Measurements from ENCODE around the gene C6orf89. TPM values are rescaled to one million over a fixed set of nuclear protein-coding genes. Genes with fewer than 3 reads are reported as not detected.
A peak's percentile ranks its signal among the peaks of the same experiment; 100 is the strongest.

The C6orf89 gene
- total RNA-seq, 6 donors from 2014 or later = 22.0 to 60.8 (median 42.5) TPM

DNA sequence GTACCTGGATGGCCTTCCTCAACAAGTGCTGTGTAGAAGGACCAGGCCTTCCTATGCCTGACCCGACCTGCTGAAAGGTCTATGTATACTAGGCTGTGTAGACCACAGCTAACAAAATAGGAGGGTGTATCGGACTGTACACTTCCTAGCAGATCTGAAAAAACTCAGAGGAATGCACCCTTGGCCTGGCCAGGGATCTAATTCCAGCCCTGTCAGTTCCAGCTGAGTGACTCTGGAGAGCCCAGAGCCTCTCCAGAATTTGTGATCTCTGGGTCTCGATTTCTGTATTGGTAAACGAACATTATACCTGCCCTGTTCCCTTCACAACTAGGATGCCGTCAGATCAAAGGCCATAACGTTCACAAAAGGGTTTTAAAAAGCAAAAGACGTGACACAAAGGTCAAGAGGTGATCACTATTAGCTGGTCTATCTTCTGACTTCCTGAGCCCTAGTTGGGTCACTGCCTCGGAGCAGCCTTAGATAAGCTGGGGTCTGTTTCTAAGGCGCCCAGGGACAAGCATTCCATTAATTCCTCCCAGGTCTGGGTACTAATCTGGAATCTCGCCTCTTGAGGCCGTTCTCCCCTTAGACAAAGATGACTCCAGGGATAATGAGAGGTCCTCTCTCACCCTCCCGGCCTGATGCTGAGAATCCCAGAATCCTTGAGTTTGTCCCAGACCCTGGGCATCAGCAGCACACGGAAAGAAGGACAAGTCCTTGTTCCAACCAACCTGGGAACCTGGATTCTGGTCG, 86.3 kb downstream of the C6orf89 start:
- H3K9me3 ChIP-seq = no peaks in the 10 kb centered on the region
- ATAC-seq (ENCODE audit: low FRiP score in 2 of 2) (no peak), DNase-seq (no peak)
- WGBS, 2 donors = 64 to 73% methylated on average over 11 to 14 of the region's 14 CpGs
- H3K4me3 ChIP-seq = no peak overlapping the region
- H3K36me3 ChIP-seq = peaks cover 83 to 100% (median 97%) of the 10 kb centered on the region in 4 donors
- no peak for TF ChIP-seq POLR2AphosphoS5 (IDR thresholded peaks at IDR 0.05)
- H3K27me3 ChIP-seq = no peaks in the 10 kb centered on the region
- peaks cover 0 to 35% (median 6%) of the 10 kb centered on the region in 4 donors for H3K4me1 ChIP-seq
- peak overlapping the region in 3 of 4 donors; percentile 55 to 72 (median 67) for H3K27ac ChIP-seq

DNA sequence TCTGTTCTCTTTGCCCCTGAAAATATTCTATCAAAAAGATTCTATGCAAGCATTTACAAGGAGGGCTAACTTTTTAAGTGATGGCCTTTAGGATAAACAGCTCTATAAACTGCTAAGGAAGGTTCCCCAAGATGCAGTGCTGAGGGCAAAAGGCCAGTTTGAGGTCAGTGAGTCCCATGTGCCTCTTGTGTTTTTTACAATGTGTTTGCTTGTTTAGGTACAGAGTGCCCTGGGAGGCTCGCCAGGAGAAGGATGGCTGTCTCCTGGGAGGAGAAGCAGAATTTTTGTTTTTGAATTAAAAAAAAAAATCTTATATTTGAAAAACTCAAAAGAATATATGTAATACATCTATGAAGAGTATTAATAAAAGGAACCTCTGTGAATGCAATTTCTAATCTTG, 87.4 kb downstream of the C6orf89 start:
- no peak for DNase-seq
- no peak for ATAC-seq (ENCODE audit: low FRiP score in 2 of 2)

DNA sequence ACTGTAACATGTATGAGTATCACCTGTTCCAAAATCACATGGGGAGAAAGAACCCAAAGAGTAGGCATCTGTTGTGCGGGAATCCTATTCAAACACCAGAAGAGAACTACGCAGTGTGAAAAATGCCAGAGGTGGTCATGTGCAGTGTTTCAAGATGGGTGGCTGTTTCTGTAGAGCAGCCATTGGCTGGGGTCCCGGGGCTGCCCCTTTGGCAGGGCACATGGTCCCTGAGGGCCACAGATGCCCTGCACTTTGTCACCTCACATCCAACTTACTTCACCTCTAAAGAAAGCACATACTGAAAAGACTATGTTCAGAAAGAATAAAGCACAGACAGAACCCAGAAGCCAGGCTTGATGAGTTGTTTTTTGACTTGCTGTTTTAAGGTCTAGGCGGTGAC, 87.9 kb downstream of the C6orf89 start:
- ATAC-seq (ENCODE audit: low FRiP score in 2 of 2) (no peak), DNase-seq (no peak)
- H3K36me3 ChIP-seq = peaks cover 83 to 100% (median 99%) of the 10 kb centered on the region in 4 donors
- 74 to 97% methylated on average over 4 of the region's 4 CpGs for WGBS, 2 donors
- no peaks in the 10 kb centered on the region for H3K9me3 ChIP-seq
- peaks cover 0 to 23% (median 6%) of the 10 kb centered on the region in 4 donors for H3K4me1 ChIP-seq
- H3K27me3 ChIP-seq = no peaks in the 10 kb centered on the region
- TF ChIP-seq POLR2AphosphoS5 (IDR thresholded peaks at IDR 0.05) (no peak), EP300 (IDR thresholded peaks at IDR 0.05) (no peak), POLR2A (IDR thresholded peaks at IDR 0.05) (no peak)
- TF ChIP-seq, protein P1, sequence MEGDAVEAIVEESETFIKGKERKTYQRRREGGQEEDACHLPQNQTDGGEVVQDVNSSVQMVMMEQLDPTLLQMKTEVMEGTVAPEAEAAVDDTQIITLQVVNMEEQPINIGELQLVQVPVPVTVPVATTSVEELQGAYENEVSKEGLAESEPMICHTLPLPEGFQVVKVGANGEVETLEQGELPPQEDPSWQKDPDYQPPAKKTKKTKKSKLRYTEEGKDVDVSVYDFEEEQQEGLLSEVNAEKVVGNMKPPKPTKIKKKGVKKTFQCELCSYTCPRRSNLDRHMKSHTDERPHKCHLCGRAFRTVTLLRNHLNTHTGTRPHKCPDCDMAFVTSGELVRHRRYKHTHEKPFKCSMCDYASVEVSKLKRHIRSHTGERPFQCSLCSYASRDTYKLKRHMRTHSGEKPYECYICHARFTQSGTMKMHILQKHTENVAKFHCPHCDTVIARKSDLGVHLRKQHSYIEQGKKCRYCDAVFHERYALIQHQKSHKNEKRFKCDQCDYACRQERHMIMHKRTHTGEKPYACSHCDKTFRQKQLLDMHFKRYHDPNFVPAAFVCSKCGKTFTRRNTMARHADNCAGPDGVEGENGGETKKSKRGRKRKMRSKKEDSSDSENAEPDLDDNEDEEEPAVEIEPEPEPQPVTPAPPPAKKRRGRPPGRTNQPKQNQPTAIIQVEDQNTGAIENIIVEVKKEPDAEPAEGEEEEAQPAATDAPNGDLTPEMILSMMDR (IDR thresholded peaks at IDR 0.05) = no peak
- H3K4me3 ChIP-seq = no peak overlapping the region
- no peak overlapping the region for H3K27ac ChIP-seq

More for the DNA sequence above, 87.4 kb downstream of the C6orf89 start:
- Histone ChIP-seq H3K27ac (no peak overlapping the region), H3K9me3 (no peaks in the 10 kb centered on the region), H3K4me1 (peaks cover 0 to 28% (median 6%) of the 10 kb centered on the region in 4 donors), H3K27me3 (no peaks in the 10 kb centered on the region), H3K4me3 (no peak overlapping the region), H3K36me3 (peaks cover 85 to 100% (median 99%) of the 10 kb centered on the region in 4 donors)
- TF ChIP-seq, protein P1 (IDR thresholded peaks at IDR 0.05) = no peak
- TF ChIP-seq EP300 (IDR thresholded peaks at IDR 0.05) (no peak), POLR2AphosphoS5 (IDR thresholded peaks at IDR 0.05) (no peak), POLR2A (IDR thresholded peaks at IDR 0.05) (no peak)
- 87 to 89% methylated on average over 1 of the region's 1 CpG for WGBS, 2 donors

GRCh38 chr6:36975231-36976006, 89.7 kb downstream of the C6orf89 start:
- H3K4me1 ChIP-seq = peaks cover 4 to 22% (median 16%) of the 10 kb centered on the region in 4 donors

DNA sequence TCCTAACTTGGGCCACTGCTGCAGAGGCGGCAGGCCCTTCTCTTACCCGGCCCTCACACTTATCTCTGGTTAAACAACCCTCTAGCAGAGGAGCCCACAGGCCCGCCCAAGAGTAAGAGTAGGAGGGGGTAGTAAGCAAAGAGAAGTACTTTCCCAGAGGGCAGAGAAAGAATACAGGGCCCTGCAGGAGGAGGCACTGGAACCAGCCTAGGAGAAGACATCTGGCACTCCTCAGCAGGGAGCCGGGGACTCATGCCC, 90.2 kb downstream of the C6orf89 start:
- peak overlapping the region in 2 of 4 donors; percentile 18 to 20 for H3K27ac ChIP-seq
- peak in 1 of 2 donors; percentile 19 for ATAC-seq (ENCODE audit: low FRiP score in 2 of 2)
- H3K4me1 ChIP-seq = peaks cover 6 to 24% (median 18%) of the 10 kb centered on the region in 4 donors
- H3K36me3 ChIP-seq = peaks cover 62 to 88% (median 80%) of the 10 kb centered on the region in 4 donors
- 59 to 81% methylated on average over 4 of the region's 4 CpGs for WGBS, 2 donors
- DNase-seq = peak in 1 of 2 donors; percentile 40
- H3K9me3 ChIP-seq = no peaks in the 10 kb centered on the region
- H3K27me3 ChIP-seq = no peaks in the 10 kb centered on the region
- H3K4me3 ChIP-seq = no peak overlapping the region
- TF ChIP-seq POLR2AphosphoS5 (IDR thresholded peaks at IDR 0.05) = no peak
- TF ChIP-seq, protein P1 (IDR thresholded peaks at IDR 0.05) = no peak
- TF ChIP-seq POLR2A (IDR thresholded peaks at IDR 0.05) = no peak
- no peak for TF ChIP-seq EP300 (IDR thresholded peaks at IDR 0.05)

More at GRCh38 chr6:36975231-36976006, 89.7 kb downstream of the C6orf89 start:
- ATAC-seq (ENCODE audit: low FRiP score in 2 of 2) (peak; percentile 6 to 78), DNase-seq (no peak)
- no peaks in the 10 kb centered on the region for H3K9me3 ChIP-seq
- no peak overlapping the region for H3K4me3 ChIP-seq
- H3K27me3 ChIP-seq = no peaks in the 10 kb centered on the region
- peak overlapping the region in 1 of 4 donors; percentile 13 for H3K27ac ChIP-seq
- peaks cover 68 to 88% (median 83%) of the 10 kb centered on the region in 4 donors for H3K36me3 ChIP-seq
- 81 to 82% methylated on average over 5 to 7 of the region's 7 CpGs for whole genome bisulfite sequencing, 2 donors
- TF ChIP-seq, protein P1 (IDR thresholded peaks at IDR 0.05) = no peak
- TF ChIP-seq POLR2A (IDR thresholded peaks at IDR 0.05) (no peak), POLR2AphosphoS5 (IDR thresholded peaks at IDR 0.05) (no peak), EP300 (IDR thresholded peaks at IDR 0.05) (no peak)
